Brain microvascular endothelial cell (primary cell): ENCODE data around the gene KRTAP5-9.

Source experiments
- DNase-seq: peaks from one replicate; pipeline ENCODE4 v3.0.0-alpha.2; 2020
- H3K27ac ChIP-seq: fragments of 250-450 bp; sonication (Bioruptor Pico); 2 replicates; pipeline ENCODE4 v1.5.1; 2020; ENCODE audit warnings: mild to moderate bottlenecking, moderate library complexity
- H3K27me3 ChIP-seq: fragments of 250-450 bp; sonication (Bioruptor Pico); replicated peaks from 2 replicates; pipeline ENCODE4 v1.5.1; 2020; ENCODE audit warnings: mild to moderate bottlenecking
- H3K36me3 ChIP-seq: fragments of 250-450 bp; sonication (Bioruptor Pico); replicated peaks from 2 replicates; pipeline ENCODE4 v1.5.1; 2020; ENCODE audit warnings: mild to moderate bottlenecking
- H3K4me3 ChIP-seq: 2 replicates; pipeline ENCODE4 v1.5.1; 2011; ENCODE audit warnings: low read depth, mild to moderate bottlenecking, control low read depth, low read length, moderate library complexity
- in situ Hi-C: cut with HindIII; loops from 2 replicates; pipeline ENCODE4 v1.10.0; 2017; ENCODE audit warnings: low sequenced_read_pairs, low pct_ligation_motif_present
- TF ChIP-seq, protein P1 (sequence below): IDR thresholded peaks from 2 replicates; pipeline ENCODE4 v1.5.1; 2011; ENCODE audit warnings: low read depth, mild to moderate bottlenecking, moderate library complexity, low read length, control low read depth, inconsistent platforms; ENCODE audit errors: missing control alignments

Gene KRTAP5-9, protein sequence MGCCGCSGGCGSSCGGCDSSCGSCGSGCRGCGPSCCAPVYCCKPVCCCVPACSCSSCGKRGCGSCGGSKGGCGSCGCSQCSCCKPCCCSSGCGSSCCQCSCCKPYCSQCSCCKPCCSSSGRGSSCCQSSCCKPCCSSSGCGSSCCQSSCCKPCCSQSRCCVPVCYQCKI

DNA sequence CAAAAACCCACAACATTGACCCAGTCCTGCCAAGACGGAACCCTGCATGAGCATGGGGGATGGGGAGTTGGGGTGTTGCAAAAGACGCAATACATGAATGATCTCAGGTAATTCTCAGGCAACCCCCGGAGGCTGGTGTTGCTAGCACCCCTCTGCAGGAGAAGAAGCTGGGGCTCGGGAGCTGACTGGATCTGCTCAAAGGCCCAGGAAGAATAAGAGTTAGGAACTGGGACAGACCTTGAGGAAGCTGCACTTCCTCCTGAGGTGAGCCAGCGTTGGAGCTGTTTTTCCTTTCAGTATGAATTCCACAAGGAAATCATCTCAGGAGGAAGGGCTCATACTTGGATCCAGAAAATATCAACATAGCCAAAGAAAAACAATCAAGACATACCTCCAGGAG is at the start of gene KRTAP5-9:
Gene KRTAP5-9 (plus strand): TSS at position 301 of the 400 bp plus-strand sequence. CDS start 238 bp downstream, outside the sequence.
- TF ChIP-seq, protein P1, sequence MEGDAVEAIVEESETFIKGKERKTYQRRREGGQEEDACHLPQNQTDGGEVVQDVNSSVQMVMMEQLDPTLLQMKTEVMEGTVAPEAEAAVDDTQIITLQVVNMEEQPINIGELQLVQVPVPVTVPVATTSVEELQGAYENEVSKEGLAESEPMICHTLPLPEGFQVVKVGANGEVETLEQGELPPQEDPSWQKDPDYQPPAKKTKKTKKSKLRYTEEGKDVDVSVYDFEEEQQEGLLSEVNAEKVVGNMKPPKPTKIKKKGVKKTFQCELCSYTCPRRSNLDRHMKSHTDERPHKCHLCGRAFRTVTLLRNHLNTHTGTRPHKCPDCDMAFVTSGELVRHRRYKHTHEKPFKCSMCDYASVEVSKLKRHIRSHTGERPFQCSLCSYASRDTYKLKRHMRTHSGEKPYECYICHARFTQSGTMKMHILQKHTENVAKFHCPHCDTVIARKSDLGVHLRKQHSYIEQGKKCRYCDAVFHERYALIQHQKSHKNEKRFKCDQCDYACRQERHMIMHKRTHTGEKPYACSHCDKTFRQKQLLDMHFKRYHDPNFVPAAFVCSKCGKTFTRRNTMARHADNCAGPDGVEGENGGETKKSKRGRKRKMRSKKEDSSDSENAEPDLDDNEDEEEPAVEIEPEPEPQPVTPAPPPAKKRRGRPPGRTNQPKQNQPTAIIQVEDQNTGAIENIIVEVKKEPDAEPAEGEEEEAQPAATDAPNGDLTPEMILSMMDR, result no peak
- no peak for DNase-seq
- no peaks in the 10 kb centered on the region for H3K36me3 ChIP-seq
- in situ Hi-C loops, result no loop called here
- no peaks in the 10 kb centered on the region for H3K27me3 ChIP-seq
- no peak within 1 kb of the TSS for H3K27ac ChIP-seq
- H3K4me3 ChIP-seq, result no peak within 1 kb of the TSS

DNA sequence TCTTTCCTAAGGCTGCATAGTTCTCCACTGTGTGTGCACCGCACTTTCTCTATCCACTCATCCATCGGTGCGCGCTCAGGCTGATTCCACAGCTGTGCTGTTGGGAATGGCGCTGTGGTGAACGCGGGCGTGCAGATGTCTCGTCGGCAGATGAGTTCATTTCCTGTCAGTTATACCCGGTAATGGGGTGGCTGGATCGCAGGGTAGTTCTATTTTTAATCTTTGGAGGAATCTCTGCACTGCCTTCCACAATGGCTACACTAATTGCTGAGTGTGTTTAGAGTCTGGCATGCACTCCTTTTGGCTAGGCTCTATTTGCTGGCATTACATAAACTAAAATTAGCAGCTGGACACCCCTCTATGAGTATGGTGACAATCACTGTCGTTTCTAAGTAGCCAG is 49.1 kb upstream of the KRTAP5-9 start:
- Histone ChIP-seq H3K36me3 (peaks cover 32% of the 10 kb centered on the region), H3K4me3 (no peak overlapping the region), H3K27ac (peak overlapping the region; percentile 32), H3K27me3 (no peaks in the 10 kb centered on the region)
- in situ Hi-C loops, result no loop called here
- TF ChIP-seq, protein P1, result no peak
- DNase-seq, result peak; percentile 36

DNA sequence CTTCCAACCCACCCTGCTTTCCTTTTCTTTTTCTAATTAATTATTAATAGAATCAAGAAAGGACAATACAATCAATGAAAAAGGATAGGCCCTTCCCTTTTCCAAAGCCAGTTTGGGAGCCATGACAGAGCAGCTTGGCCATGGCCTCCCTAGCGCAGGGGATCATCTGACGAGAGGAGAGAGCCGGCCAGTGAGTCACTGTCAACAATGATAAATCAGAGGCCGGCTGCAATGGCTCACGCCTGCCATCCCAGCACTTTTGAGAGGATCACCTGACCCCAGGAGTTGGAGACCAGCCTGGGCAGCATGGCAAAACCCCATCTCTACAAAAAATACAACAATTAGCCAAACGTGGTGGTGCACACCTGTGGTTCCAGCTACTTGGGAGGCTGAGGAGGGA is 48.7 kb upstream of the KRTAP5-9 start:
- H3K36me3 ChIP-seq, result peaks cover 30% of the 10 kb centered on the region
- in situ Hi-C loops, result no loop called here
- no peak for DNase-seq
- TF ChIP-seq, protein P1, result no peak
- H3K4me3 ChIP-seq, result no peak overlapping the region
- H3K27ac ChIP-seq, result peak overlapping the region; percentile 32
- H3K27me3 ChIP-seq, result no peaks in the 10 kb centered on the region

DNA sequence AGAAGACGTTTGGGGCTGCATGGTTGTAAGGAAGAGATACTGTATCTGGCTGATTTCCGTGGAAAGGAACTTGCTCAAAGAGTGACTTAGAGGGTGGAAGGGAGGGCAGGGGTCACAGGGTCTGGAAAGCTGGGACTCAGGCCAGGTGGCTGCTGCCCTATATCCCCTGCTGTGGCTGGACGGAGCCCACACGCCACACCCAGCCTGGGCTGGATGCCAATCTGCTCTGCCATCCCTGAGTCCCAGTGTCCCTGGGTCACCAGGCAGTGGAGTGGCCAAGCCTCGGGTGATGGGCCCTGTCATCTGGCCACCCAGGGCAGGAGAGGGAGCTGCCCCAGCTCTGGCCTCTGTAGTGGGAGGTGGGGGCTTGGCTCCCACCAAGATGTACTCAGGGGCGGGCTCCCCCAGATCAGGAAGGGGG is 47.6 kb upstream of the KRTAP5-9 start:
- in situ Hi-C loops, result no loop called here
- DNase-seq, result no peak
- TF ChIP-seq, protein P1, result no peak

DNA sequence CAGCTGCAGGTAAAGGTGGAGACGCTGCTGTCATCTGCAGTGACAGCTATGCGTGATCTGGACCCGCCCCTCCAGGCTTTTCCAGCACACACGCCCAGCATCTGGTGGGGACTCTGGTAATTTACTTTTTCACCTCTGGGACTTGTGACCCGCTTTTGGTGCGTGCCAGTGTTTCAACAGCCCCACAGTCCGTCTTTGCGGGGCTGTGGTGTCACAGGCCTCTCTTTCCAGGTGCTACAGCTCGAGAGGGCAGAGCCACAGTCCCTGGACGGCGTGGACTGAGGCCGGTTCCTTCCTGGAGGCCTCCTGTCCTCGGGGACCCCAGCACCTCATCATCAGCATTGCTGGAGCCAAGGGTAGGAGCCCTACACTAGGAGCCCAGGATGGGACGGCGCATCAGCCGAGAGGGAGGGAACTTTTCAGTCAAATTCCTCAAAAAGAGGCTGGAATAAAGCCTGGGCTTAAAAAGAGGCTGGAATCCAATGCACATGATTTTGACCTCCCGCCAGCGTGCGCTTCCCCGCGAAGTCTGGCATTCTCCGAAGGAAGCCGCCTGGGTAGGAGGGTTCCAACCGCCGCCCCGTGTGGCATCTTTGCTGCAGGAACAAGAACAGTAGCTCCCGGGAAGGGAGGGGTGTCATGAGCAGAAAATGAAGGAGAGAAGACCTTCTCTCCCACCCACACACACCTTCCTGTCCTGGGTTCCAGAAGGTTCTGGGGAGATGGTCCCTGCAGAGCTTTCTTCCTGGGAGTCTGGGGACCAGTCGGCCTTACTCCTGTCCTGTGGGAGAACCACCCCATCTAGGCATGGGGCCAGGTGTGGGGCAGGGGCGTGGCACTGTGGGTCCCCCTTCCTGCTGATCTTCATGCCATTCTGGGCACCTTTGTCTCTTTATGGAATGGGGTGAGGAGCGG is 46.9 kb upstream of the KRTAP5-9 start:
- peaks cover 27% of the 10 kb centered on the region for H3K36me3 ChIP-seq
- no peak overlapping the region for H3K4me3 ChIP-seq
- no peak for DNase-seq
- in situ Hi-C loops, result no loop called here
- no peaks in the 10 kb centered on the region for H3K27me3 ChIP-seq
- H3K27ac ChIP-seq, result no peak overlapping the region
- TF ChIP-seq, protein P1, result no peak

More for the DNA sequence above, 47.6 kb upstream of the KRTAP5-9 start:
- H3K4me3 ChIP-seq, result no peak overlapping the region
- peaks cover 28% of the 10 kb centered on the region for H3K36me3 ChIP-seq
- no peaks in the 10 kb centered on the region for H3K27me3 ChIP-seq
- no peak overlapping the region for H3K27ac ChIP-seq
